ENCODE results near the gene PPP1R26.
"Not testable (repeated sequence)": the region's sequence is repeated elsewhere in the genome, so short reads cannot be mapped to it uniquely, and the experiment has no call there.

The PPP1R26 gene

DNA sequence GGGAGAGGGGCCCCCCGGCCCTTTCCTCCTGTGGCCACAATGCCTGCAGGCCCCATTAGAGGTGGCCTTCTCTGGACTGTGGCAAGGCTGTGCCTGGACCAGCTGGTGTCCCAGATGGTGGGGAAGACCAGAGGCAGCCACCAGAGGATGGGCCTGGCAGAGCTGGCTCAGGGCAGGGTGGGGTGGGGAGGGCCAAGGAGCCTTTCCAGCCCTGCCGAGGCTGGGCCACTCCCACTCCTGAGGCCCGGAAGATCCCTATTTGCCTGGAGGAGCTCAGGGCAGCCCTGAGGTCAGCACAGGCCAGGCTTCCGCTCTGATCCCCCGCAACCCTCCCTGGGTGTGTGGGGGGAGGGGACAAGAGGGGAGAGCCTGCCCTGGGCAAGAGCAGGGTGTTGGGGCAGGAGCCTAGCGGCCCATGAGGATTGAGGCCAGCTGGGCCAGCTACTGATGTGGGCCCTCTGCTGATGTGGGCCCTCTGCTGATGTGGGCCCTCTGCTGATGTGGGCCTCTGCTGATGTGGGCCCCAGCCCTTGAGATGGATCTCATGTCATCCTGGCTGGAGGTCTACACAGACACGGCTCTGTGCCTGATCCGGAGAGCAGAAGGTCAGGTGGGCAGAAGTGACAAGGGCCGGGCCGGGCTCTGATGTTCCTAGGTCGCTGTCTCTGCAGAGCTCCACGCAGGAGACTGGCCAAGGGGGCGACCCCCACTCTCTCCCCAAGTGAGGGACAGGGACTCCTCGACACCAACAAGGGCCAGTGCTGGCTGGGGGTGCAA lies 26.9 kb downstream of the PPP1R26 start:
- no peak for DNase-seq

DNA sequence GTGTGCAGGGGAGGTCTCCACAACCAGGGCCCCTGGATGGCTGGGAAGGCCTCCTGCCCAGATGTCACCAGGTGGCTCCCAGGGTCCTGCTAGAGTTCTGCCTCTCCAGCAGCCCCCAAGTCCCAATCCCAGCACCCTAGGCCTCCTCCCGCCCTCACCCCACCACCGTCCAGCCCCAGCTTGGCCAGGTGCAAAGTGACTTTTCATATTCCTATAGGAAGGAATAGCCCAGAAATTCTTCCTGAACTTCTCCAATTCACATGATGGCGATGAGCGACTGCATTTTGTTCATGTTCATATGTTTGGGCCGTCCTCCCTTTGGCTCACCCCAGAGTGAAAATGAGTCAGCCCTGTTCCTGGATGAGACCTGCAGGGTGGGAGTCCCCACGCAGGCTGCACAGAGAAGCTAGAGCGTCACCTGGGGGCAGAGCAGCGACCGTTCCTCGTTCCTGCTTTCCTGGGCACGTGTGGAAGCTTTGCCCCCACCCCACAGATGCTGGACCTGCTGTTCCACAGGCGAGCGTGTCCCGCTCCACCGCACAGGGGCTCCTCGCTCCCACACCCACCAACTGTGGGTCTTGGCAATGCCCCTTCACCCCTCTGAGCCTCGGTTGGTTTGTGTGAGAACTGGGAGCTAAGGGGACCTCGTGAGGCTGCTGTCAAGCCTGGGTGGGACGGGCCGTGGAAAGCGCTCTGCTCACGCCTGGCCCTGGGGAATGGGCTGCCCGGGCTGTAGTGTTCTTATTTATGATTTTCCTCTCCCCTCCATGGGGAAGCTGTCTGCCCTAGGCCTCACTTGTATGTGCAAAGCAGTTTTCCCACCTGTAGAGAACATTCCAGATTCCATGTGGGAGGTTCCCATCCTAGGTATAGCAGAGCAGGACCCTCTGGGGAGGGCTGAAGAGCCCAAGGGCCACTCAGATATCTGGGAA lies 27.8 kb downstream of the PPP1R26 start:
- no peak for DNase-seq

DNA sequence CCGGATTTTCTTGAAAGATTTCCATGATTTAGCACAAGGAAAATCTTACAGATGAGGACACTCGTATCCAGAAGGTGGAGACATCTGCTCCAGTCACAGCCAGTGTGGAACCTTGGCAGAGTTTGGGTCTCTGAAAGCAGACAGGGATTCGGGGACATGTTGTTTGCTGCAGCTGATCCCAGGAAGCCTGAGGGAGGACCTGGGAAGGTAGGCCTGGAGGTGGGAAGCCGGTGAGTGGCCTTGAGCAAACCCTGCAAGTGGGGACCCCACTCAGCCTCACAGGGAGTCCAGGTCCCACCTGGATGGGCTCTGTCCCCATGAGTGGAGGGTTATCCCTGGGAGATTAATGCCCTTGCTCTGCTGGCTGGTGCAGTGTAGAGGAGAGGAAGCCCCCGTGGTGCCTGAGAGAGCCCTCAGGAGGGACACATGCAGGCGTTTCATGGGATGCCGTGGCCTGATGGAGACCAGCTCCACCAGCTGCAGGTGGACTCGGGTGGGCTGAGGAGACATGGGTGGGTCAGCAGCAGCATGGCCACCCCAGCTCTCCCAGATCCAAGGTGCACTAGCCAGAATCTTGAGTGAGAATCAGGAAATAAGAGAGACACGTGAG lies 28.7 kb downstream of the PPP1R26 start:
- DNase-seq: no peak

DNA sequence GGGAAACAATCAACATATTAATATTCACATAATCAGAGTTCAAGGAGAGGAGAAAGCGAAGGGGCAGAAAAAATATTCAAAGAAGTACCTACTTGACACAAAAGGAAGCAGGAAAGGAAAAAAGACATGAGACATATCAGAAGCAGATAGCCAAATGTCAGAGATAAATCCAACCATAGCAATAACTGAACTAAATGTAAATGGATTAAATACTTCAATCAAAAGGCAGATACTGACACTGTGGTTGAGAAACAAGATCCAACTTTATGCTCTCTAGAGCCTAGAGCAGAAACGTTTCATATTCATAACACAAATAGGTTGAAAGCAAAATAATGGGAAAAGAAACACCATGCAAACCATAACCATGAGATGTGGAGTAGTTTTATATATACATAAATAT lies 29.9 kb downstream of the PPP1R26 start:
- DNase-seq: no peak

DNA sequence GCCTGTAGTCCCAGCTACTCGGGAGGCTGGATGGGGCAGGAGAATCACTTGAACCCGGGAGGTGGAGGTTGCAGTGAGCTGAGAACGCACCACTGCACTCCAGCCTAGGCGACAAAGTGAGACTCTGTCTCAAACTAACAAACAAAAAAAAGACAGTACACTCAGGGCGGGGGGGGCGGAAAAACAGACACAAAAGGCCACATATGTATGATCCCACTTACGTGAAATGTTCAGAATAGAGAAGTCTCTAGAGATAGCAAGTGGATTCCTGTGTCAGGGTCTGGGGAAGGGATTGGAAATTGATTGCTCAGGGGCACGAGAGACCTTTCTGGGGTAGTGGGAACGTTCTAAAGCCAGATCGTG lies 32.6 kb downstream of the PPP1R26 start:
- DNase-seq: no peak

DNA sequence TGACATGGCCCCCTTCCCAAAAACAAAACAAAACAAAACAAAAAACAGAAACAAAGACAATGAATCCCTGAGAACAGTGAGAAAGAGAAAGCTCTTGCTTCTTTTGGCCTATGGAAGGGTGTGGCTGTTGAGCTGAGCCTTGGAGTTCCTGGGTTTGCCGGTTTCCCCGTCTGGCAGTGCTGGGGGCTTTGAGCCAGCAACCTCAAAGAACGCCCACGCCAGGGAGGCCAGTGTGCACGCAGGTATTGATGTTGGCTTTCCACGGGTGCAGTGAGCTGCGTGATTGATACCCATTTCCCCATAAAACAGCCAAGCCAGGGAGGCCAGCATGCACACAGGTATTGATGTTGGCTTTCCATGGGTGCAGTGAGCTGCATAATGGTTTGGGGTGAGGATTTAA lies 33.3 kb downstream of the PPP1R26 start:
- DNase-seq: no peak

DNA sequence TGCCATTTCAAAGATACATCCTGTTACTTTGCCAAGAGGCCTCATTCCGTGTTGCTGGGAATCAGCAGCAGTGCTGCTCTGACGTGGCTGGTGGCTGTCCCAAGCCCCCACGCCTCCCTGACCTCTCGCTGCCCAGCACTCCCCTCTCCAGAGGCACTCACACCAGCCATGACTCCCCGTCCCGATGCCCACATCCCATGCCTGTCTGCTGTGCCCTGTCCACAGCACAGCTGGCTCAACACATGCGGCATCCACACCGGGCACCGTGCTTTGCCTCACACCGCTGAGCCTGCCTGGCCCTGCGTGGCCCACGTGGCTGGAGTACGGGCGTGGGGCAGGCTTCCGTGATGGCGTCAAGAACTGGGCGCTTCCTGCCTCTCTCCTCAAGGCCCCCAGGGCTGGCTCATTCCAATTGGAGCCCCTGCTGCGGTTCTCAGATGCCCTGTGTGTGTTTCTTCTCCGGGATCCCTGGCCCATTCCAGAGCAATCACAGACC lies 33.8 kb downstream of the PPP1R26 start:
- no peak for DNase-seq

DNA sequence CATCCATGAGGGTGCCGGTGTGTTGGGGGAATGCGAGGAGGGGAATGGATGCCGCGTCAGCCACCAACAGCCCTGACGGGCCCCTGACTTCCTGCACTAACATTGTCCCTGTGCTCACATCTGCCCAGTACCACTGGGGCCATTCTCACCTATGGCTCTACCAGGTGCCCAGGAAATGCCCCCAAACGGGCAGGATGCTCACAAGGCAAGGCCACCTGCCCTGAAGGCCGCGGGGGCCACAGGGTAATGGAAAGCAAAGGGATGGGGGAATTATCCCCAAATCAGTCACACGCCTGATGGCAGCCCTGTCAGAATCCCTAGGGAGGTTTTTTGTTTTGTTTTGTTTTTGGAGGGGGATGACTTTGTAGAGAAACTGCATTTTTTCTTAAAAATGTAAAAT lies 34.3 kb downstream of the PPP1R26 start:
- DNase-seq: not testable (repeated sequence)

DNA sequence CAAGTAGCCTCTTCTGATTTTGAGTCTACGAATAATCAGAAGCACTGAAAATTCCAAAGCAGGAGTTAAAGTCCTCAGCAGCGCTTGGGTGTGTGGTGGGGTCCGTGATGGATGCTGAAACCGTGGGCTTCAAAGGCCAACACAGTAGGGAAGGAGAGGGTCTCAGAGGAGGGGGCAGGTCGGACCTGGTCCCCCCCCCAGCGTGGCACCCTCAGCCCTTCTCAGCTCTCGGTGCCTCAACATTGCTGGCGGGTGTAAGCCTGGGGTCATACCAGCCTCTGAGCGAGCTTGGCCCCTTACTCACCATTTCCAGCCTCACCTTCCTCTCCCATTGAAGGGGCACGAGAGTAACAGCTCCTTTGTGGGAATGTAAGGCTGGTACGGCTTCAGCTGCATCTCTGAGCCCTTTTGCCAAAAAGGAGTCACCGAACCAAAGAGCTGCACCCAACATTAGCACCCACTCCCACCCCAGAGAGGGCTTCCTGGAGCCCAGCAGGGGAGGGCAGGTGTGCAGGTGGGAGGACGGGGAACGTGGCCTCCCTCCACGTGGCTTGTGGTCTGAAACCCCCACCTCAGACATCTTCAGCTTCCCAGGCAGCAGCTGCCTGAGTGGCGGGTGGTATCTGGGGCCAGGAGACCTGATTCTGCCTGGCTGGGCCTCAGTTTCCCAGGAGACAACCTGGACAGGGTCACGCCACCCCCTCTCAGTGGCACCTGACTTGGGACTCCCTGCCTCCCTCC lies 34.9 kb downstream of the PPP1R26 start:
- no peak for DNase-seq

DNA sequence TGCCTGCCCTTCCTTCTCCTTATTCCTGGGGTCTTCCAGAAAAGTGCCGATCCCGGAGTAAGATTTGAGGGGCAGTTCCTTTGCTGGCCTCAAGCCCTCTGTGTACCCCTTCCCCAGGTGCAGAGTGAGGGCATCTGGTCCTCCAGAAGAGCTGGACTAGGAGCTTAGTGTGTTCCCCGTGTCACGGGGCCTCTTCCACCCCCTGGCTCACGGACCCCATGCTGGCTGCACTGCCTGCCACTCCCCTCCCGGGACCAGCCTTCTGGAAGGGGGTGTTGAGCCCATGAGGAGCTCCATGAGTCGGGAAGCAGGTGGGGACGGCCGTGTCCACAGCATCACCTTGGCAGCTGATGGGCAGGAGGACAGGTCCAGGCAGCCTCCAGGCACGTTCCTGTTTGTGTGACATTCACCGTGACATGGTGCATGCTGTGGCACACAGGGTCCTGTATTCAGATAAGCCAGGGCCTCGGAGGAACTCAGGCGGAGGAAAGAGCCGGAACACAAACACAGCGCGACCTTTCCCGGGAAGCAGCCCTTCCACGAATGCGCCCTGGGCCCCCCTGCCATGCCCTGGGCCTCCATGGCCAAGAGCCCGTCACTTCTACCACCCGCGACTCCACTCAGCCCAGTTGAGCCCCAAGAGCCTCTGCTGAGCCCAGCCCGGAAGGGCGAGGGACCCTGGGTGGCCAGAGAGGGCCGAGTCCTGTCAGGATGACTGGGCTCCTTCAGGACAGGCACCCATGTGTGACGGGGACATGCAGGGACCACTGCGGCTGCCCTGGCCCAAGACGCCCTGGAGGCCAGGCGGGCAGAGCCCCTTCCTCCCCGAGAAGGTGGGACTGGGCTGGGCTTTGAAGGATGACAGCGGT lies 35.7 kb downstream of the PPP1R26 start:
- no peak for DNase-seq

DNA sequence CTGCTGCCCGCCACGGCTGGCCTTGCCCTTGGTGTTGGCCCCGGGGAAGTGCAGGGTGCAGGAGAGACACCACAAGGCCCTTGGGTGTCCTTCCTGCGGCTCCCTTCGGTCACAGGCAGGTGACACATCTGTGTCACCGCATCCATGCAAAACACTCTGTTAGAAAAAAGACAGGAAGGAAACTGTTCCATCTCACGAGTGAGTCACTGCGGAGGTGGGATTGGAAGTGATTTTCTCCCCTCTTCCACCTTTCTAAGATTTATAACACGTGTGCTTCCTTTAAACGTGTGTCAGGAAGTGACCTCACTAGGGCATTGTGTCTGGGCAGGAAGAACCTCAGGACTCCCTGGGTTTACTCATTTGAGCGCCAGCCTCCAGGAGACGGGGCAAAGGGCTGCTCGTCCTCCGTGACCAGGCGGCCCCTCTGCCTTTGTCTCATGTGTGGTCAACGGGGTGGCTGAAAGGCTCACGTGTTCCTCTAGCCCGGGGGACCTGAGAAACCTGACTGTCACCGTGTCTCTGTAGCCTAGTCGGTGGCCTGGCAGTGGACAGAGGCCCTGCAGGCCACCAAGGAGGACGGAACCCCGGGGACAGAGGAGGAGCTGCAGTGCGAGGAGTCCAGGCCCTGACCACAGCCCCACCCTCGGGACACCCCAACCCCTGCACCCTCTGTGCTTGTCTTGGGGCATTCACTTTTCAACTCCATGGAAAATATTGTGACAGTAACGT lies 36.7 kb downstream of the PPP1R26 start:
- no peak for DNase-seq

DNA sequence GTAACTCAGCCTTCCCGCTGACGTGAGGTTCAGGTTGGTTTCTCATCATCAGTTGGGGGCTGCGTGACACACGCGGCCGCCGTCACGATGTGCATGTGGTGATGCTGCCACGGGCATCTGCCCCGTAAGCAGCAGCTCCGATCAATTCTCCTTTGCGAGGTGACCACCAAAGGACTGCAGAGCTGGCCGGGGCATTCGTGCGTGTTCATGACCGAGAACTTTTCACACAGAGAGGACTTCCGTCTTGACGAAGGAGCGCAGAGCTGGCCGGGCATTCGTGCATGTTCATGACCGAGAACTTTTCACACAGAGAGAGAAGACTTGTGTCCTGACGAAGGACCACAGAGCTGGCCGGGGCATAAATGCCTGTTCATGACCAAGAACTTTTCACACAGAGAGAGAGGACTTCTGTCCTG lies 37.8 kb downstream of the PPP1R26 start:
- no peak for DNase-seq

DNA sequence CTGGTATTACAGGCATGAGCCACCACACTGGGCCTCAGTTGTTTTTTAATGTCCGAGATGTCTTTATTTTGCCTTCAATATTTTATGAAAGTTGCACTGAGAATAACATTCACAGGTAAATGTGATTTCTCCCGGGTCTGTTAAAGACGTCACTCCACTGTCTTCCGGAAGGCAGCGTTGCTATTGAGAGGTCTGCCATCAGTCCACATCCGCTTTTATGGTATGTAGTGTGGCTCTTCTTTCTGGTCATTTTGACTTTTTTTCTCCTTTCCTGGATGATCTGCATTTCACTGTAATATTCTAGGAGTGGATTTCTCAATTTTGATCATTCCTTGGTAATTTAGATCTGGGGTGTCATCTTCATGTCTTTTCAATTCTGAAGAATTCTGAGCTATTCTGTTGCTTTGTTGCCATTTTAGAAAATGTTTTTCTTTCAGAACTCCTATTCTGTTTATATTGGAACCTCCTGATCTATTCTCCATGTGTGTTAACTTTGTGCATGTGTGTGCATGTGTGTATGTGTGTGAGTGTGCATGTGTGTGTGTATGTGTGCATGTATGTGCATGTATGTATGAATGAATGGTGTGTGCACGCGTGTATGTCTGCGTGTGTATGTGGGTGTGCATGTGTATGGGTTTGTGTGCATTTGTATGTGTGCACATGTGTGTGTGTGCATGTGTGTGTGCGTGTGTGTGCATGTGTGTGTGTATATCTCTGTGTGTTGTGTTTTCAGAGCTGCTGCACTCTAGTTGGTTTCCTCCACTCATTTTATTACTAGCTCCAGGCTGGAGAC lies 39.8 kb downstream of the PPP1R26 start:
- no peak for DNase-seq

DNA sequence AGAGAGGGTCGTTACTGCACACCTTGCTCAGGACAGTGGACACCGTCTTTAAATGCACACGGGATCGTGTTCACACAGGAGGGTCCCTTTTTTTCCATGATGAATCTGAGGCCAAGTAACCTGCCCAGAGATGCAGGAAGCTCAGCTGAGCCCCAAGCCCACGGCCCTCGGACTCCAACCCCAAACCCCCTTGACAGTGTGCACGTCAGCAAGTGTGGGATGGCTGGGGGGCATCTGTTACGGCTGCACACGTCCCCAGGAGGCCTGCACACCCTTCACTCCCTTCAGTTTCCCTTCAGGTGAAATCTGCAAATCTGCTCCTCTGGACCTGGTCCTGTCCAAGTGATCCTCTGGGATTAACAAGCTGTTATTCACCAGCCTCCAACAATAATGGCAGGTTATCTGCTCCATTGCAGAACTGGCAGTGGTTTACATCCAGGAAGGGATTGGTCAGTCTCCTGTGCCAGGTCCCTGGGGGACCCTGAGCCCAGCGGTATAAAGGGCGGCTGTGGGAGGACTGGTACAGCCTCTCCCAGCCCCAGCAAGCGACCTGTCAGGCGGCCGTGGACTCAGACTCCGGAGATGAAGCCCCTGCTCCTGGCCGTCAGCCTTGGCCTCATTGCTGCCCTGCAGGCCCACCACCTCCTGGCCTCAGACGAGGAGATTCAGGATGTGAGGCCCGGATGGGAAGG lies 41.5 kb downstream of the PPP1R26 start, which contains the start of gene LCN1:
TSS of gene LCN1 (plus strand) at position 525 of the 692 bp plus-strand sequence. CDS start at position 583, 58 bp downstream.
- DNase-seq: no peak

DNA sequence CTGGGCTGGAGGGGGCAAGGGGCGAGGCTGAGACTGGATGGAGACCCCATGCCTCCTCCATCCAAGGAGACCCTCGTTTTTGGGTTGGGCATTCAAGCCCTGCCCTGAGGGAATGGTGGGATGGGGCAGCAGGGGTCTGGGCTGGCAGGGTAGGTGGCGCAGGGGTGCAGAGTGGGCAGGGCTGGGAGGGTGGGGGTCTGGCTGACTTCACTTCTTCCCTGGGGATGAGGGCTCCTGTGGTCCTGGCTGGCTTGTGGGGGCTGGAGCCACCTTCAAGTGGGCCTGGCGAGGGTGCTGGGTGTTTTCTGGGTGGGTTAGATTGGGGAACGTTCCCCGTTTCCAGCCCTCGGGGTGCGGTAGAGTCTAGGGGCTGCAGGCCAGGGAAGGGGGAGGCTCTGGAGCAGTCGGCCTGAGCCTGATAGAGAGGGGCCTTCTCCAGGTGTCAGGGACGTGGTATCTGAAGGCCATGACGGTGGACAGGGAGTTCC lies 42.1 kb downstream of the PPP1R26 start:
- DNase-seq: no peak

DNA sequence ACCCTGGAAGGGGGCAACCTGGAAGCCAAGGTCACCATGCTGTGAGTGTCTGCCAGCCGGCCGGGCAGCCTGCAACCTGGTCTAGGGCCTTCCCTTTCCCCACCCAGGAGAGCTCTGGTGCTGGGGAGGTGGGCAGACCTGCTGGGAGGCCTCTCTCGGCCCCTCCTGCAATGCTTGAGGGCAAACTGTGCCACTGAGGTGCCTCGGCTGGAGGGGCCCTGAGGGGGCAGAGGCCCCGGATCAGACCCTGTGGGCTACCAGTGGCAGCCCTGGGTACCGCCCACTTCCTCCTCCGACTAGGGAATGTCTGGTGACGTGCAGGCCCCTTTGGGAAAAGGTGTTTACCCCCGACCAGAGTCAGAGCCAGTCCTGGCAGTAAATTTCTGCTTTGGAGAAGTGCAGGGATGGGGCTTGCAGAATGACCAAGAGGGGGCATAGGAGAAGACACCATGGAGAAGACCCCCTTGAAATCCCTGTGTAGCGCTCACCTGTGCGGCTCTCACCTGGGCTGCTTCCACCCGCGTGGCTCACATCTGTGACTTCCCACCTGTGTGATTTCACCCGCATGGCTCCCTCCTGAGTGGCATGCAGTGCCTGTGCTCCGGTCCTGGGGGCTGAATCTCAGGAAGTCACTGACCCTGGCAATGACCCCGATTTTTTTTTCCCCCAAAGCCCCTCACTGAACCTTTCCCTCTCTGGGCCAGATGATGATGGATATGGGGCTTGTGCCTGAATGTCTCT lies 42.7 kb downstream of the PPP1R26 start:
- no peak for DNase-seq

DNA sequence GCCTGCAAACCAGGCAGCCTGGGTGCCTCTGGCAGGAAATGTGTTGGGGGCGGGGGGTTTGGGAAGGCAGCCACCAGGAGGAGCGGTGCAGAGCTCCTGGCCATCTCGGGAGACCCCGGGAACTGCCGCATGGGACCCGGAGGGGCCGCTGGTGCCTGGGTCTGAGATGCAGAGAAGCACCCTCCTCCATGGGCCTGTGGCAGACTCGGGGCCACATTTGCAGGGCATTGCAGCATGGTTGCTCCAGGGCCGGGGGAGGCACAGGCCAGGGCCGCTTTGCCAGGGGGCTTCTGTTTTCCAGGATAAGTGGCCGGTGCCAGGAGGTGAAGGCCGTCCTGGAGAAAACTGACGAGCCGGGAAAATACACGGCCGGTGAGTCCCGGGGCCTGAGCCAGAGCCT lies 43.3 kb downstream of the PPP1R26 start:
- DNase-seq: no peak

DNA sequence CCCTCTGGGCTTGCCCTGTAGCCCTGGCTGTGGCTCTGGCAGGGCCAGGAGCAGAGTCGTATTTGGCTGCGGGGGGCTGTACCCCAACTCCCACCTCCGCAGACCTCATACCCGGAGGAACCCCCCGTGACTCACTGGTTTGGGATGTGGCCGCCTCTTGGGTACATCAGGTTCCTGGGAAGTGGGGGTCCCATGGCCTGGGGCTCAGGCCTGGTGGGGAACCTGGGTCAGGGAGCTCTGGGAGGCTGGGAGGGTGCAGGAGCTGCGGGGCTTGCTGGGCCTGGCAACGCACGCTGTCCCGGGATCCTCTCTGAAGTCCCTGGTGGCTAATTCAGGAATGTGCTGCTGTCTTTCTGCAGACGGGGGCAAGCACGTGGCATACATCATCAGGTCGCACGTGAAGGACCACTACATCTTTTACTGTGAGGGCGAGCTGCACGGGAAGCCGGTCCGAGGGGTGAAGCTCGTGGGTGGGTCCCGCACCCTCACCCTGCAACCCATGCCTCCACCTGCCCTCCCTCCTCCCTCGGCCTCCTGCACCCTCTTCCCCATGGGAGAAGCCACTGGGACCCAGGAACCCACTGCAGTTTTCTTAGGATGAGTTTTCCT lies 44.0 kb downstream of the PPP1R26 start:
- no peak for DNase-seq

Measured in T-helper 2 cell (primary cell).